CD4-positive, alpha-beta T cell treated with Interleukin-12 subunit alpha and Interleukin-12 subunit beta, for 1 hour (primary cell): ENCODE measurements around the gene ANKRD61.
"Not testable (repeated sequence)": the region's sequence is repeated elsewhere in the genome, so short reads cannot be mapped to it uniquely, and the experiment has no call there.

Experiments
- DNase-seq: peaks from one replicate; pipeline ENCODE4 v3.0.0-alpha.2; 2020

ANKRD61 gene

DNA sequence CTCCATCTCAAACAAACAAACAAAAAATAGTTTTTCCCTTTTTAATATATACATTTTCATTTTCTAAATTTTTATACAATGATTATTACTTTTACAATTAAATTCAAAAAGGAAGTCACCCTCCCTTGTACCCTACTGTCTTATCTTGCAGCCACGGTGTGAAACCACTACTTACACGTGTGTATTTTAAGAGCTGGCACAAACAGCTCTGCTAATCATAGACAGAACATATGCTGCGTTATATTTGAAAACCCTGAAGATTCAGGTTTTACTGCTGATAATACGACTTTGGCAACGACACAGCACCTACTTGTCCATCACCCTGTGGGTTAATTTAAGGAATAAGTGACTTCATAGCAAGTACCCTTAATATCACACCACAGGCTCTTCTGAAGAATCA is 991 bp downstream of the ANKRD61 start:
- peak; percentile 16 for DNase-seq

DNA sequence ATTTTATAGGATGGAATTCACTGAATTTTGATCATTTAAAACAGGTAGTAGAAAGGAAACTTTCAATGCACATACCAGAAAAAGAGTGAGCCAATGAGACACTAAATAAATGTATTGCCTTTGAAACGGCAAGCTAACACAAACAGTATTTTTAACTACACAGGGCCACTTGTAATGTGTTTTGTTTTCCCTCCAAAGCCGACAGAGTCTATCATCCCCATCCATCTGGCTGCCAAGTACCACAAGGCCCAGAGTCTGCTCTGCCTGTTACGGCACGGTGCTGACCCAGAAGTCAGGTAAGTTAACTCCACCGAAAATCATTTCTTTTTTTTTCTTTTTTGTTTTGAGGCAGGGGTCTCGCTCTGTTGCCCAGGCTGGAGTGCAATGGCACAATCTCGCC is 1.5 kb downstream of the ANKRD61 start:
- DNase-seq: no peak

DNA sequence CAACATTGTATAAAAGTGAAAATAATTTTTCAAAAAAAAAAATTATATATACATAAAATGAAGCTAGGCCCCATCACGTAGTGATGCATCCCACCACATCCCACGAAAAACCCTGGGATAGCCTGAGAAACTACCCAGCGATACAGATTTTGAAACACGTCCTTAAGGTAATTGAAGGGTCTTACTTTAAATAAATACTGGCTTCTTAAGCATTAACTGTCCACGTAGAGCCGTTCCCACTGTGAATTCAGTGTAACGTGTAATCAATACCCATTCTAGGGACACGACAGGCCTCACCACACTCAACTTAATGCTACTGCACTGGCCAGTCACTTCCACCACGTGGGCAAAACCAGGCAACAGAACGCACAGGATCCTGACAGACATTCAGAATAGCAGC is 4.0 kb downstream of the ANKRD61 start:
- no peak for DNase-seq

DNA sequence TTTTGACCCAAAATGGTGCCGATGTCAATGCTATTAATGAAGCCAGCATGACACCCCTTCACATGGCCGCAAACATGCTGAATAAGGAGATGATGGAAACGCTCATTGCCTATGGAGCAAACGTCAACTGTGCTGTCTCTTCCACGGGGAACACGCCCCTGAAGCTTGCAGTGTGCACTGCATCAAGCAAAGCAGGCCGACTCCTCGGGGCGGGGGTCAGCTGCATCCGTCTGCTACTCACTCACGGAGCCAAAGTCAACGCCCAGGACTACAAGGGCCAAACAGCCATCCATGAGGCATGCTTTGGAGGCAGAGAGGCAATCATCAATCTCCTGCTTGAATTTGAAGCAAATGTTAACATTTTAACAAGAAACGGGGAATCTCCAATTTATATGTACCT is 4.5 kb downstream of the ANKRD61 start:
- DNase-seq: no peak

DNA sequence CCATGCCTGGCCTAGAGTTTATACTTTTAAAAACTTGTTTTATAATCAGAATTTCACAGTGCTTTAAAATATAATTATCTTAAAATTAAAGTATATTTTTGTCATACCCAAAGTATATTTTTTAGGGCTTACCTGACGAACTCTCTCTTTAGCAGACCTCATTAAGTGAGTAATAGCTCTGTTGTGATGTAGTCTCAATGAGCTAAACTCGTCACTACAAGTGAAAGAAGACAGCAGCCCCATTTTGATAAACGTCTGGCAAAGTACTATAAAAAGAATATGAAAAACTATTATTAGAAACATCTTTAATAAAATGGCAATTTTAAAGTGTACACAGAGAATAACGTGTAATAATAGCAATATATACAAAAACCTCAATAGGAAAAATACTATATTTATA is 18.6 kb downstream of the ANKRD61 start:
- no peak for DNase-seq

DNA sequence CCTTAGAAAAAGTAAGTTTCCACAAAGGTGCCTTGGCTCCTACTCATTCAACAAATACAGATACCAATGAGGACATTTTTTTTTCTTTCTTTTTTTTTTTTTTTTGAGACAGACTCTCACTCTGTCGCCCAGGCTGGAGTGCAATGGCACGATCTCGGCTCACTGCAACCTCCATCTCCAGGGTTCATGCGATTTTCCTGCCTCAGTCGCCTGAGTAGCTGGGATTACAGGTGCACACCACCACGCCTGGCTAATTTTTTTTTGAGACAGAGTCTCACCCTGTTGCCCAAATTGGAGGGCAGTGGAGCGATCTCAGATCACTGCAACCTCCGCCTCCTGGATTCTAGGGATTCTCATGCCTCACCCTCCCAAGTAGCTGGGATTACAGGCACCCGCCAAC is 20.0 kb downstream of the ANKRD61 start:
- not testable (repeated sequence) for DNase-seq

DNA sequence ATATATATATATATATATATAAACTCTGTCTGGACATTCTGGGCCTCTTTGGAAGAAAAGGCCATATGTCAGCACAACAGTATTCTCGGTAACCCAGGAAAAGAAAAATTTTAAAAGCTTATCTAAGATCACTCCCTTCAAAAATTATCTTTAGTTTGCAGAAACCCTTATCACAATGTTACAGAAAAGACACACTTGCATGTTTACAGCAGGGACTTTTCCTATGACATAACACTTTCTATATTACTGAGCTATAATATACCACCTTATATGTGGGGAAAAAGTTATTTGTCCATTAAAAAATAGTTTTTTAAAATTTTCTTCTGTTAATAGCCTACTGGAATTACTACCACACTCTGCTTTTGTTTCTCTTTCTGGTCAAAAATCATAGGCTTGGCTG is 25.4 kb downstream of the ANKRD61 start:
- DNase-seq: no peak

DNA sequence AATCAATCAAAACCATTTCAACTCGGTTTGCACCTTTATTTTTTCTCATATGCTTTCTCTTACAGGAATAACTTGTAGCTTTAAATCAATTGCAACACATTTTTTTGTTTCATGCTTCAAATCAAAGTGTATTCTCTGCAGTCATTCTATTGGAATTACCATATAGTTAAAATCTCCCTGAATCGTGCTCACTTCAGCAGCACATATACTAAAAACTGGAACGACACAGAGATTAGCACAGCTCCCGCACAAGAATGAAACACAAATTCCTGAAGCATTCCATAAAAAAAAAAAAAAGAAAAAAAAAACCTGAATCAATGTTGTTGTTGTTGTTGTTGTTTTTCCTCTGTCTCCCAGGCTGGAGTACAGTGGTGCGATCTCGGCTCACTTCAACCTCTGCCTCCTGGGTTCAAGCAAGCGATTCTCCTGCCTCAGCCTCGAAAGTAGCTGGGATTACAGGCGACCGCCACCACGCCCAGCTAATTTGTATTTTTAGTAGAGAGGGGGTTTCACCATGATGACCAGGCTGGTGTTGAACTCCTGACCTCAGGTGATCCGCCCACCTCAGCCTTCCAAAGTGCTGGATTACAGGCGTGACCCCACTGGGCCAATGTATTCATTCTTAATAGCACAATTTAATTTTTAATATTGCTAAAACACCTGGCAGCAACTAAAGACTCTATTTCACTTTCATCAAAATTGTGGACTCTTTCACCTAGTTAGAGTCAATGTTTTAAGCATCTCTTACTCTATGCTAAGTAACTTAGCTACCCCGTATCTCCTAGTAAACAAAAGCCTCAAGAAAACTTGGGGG is 26.3 kb downstream of the ANKRD61 start:
- no peak for DNase-seq

DNA sequence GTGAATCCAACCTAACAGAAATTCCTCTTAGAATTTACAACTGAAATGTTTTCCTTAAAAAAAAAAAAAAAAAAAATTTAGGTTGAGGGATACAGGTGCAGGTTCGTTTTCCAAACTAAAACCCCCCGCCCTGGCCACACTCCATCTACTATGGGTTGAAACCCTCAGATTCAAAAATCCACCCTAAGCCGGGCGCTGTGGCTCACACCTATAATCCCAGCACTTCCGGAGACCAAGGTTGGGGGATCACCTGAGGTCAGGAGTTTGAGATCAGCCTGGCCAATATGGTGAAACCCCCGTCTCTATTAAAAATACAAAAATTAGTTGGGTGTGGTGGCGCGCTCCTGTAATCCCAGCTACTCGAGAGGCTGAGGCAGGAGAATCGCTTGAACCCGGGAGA is 28.8 kb downstream of the ANKRD61 start:
- not testable (repeated sequence) for DNase-seq

DNA sequence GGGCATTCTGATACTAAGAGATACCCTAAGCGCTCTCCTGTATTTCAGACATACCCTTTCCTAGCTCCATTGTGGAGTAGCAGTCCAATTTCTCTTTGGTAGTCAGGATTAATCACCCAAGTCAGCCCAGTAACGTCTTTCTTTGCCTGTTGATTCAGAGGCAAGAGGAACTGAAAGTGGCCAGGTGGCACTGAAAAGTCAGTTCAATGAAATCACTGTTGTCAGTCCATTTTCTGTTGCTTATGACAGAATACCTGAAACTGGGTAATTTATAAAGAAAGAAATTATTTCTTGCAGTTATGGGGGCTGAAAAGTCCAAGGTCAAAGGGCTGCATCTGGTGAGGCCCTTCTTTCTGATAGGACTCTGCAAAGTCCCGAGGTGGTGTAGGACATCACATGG is 40.2 kb downstream of the ANKRD61 start:
- DNase-seq: no peak

DNA sequence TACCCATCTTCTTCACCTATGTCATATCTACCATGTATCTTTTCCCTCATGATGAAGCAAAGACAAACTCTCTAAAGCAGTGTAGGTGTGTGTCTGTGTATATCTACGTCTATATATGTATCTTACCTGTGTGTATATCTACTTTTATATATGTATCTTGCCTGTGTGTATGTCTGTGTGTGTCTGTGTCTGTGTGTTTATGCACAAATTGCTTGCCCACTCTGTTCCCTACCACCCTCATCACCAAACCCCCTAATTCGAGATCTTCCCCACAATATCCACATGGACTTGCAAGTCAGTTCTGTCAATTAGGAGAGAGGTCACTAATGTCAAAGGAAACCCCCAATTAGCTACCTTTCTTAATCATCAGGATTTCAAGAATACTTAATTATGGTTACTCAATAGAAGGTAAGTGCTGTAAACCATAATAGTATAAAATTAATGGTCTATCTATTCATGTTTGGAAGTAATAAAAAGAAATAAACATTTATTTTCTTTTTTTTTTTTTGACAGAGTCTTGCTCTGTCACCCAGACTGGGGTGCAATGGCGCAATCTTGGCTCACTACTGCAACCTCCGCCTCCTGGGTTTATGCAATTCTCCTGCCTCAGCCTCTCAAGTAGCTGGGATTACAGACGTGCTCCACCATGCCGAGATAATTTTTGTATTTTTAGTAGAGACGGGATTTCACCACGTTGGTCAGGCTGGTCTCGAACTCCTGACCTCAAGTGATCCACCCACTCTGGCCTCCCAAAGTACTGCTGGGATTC is 43.6 kb downstream of the ANKRD61 start:
- no peak for DNase-seq

DNA sequence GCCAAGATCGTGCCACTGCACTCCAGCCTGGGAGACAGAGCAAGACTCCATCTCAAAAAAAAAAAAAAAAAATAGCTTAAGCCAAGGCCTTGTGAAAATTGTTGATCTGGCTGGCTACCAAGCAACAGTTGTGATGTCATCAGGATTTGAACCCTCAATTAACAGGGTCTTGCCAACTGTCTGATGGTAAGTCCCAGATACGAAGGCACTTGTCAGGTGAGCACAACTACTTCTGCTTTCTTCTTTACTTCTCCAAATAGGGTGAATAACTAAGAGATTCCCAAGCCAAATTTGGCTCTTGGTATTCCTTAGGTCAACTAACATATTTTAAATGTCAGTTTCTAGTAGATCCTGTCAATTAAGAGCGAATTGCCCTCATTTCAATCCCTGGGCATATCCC is 47.4 kb downstream of the ANKRD61 start:
- no peak for DNase-seq

DNA sequence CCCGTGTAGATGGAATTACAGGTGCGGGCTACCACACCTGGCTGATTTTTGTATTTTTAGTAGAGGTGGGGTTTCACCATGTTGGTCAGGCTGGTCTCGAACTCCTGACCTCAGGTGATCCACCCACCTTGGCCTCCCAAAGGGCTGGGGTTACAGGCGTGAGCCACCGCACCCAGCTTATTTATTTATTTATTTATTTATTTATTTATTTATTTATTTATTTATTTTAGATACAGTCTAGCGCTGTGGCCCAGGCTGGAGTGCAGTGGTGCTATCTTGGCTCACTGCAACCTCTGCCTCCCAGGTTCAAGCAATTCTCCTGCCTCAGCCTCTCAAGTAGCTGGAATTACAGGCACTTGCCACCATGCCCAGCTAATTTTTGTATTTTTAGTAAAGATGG is 51.9 kb downstream of the ANKRD61 start:
- not testable (repeated sequence) for DNase-seq
